Activated naive CD8-positive, alpha-beta T cell treated with anti-CD3 and anti-CD28 coated beads for 36 hours (primary cell): ENCODE data around the gene PNMA6E. TPM values are rescaled to one million over a fixed set of nuclear protein-coding genes. Genes with fewer than 3 reads are reported as not detected.

Experiments used
- DNase-seq: peaks from one replicate; pipeline ENCODE4 v3.0.0; 2021
- H3K27ac Mint-ChIP-seq: one replicate; pipeline ENCODE4 v1.8.0; 2022; ENCODE audit warnings: mild to moderate bottlenecking, moderate library complexity, mixed read lengths
- H3K27me3 Mint-ChIP-seq: one replicate; pipeline ENCODE4 v1.8.0; 2022; ENCODE audit warnings: mild to moderate bottlenecking, mixed read lengths
- H3K36me3 Mint-ChIP-seq: one replicate; pipeline ENCODE4 v1.8.0; 2021; ENCODE audit warnings: mild to moderate bottlenecking, mixed read lengths
- H3K4me1 Mint-ChIP-seq: one replicate; pipeline ENCODE4 v1.8.0; 2021; ENCODE audit warnings: mixed read lengths
- H3K4me3 Mint-ChIP-seq: one replicate; pipeline ENCODE4 v1.8.0; 2022; ENCODE audit warnings: mild to moderate bottlenecking, moderate library complexity, mixed read lengths
- H3K9me3 Mint-ChIP-seq: one replicate; pipeline ENCODE4 v1.8.0; 2022; ENCODE audit warnings: mixed read lengths
- total RNA-seq, 2 experiments: library from RNA; stranded (reverse); gene quantifications; one replicate each; pipeline ENCODE4 v1.2.3, GENCODE V29; 2021

PNMA6E gene
- total RNA-seq, 2 experiments from 2014 or later: not detected

- H3K4me3 Mint-ChIP-seq: no peak overlapping the region
- H3K27ac Mint-ChIP-seq: no peak overlapping the region
- H3K4me1 Mint-ChIP-seq: peaks cover 5% of the 10 kb centered on the region
- H3K27me3 Mint-ChIP-seq: no peaks in the 10 kb centered on the region
- DNase-seq: no peak
- H3K36me3 Mint-ChIP-seq: no peaks in the 10 kb centered on the region
- H3K9me3 Mint-ChIP-seq: no peaks in the 10 kb centered on the region
Measured at GRCh38 chrX:153416781-153417450, 15.8 kb upstream of the PNMA6E start.

- DNase-seq: no peak
- Mint-ChIP-seq H3K9me3 (no peaks in the 10 kb centered on the region), H3K4me1 (peaks cover 7% of the 10 kb centered on the region), H3K36me3 (no peaks in the 10 kb centered on the region), H3K4me3 (no peak overlapping the region), H3K27me3 (no peaks in the 10 kb centered on the region), H3K27ac (no peak overlapping the region)
Measured at GRCh38 chrX:153414856-153415510, 13.8 kb upstream of the PNMA6E start.

- Mint-ChIP-seq H3K27ac (no peak overlapping the region), H3K4me3 (no peak overlapping the region), H3K9me3 (no peaks in the 10 kb centered on the region)
Measured at GRCh38 chrX:153413731-153414130, 12.6 kb upstream of the PNMA6E start.

GRCh38 chrX:153412746-153413720 is 11.9 kb upstream of the PNMA6E start:
- no peak for DNase-seq

More at GRCh38 chrX:153413731-153414130, 12.6 kb upstream of the PNMA6E start:
- no peak for DNase-seq
- H3K36me3 Mint-ChIP-seq: no peaks in the 10 kb centered on the region
- H3K4me1 Mint-ChIP-seq: peaks cover 7% of the 10 kb centered on the region
- no peaks in the 10 kb centered on the region for H3K27me3 Mint-ChIP-seq

GRCh38 chrX:153411988-153412574 is 10.9 kb upstream of the PNMA6E start:
- no peak for DNase-seq
- Mint-ChIP-seq H3K4me3 (peak overlapping the region; percentile 73), H3K9me3 (no peaks in the 10 kb centered on the region), H3K27me3 (no peaks in the 10 kb centered on the region), H3K27ac (no peak overlapping the region), H3K4me1 (peaks cover 7% of the 10 kb centered on the region), H3K36me3 (no peaks in the 10 kb centered on the region)

More at GRCh38 chrX:153412746-153413720, 11.9 kb upstream of the PNMA6E start:
- Mint-ChIP-seq H3K27me3 (no peaks in the 10 kb centered on the region), H3K9me3 (no peaks in the 10 kb centered on the region), H3K27ac (no peak overlapping the region), H3K4me1 (peaks cover 7% of the 10 kb centered on the region), H3K4me3 (no peak overlapping the region), H3K36me3 (no peaks in the 10 kb centered on the region)

GRCh38 chrX:153411255-153411987 is 10.3 kb upstream of the PNMA6E start, which contains the start of gene ZFP92:
Gene ZFP92, plus strand, starts transcription at chrX:153411472. Its CDS starts 6,851 bp downstream, at chrX:153418323.
- Mint-ChIP-seq H3K4me1 (peaks cover 7% of the 10 kb centered on the region), H3K27ac (no peak within 1 kb of the TSS), H3K9me3 (no peaks in the 10 kb centered on the region), H3K4me3 (peak within 1 kb of the TSS; percentile 73), H3K36me3 (no peaks in the 10 kb centered on the region), H3K27me3 (no peaks in the 10 kb centered on the region)
- DNase-seq: peak; percentile 18

GRCh38 chrX:153410888-153411254 is 9.7 kb upstream of the PNMA6E start:
- peaks cover 7% of the 10 kb centered on the region for H3K4me1 Mint-ChIP-seq

GRCh38 chrX:153410373-153410772 is 9.2 kb upstream of the PNMA6E start:
- Mint-ChIP-seq H3K9me3 (no peaks in the 10 kb centered on the region), H3K4me1 (peaks cover 7% of the 10 kb centered on the region), H3K27me3 (no peaks in the 10 kb centered on the region), H3K36me3 (no peaks in the 10 kb centered on the region), H3K4me3 (no peak overlapping the region), H3K27ac (no peak overlapping the region)
- no peak for DNase-seq

More at GRCh38 chrX:153410888-153411254, 9.7 kb upstream of the PNMA6E start:
- Mint-ChIP-seq H3K27ac (no peak overlapping the region), H3K36me3 (no peaks in the 10 kb centered on the region), H3K9me3 (no peaks in the 10 kb centered on the region), H3K27me3 (no peaks in the 10 kb centered on the region), H3K4me3 (peak overlapping the region; percentile 64)
- no peak for DNase-seq

- DNase-seq: no peak
- no peak overlapping the region for H3K4me3 Mint-ChIP-seq
- H3K9me3 Mint-ChIP-seq: no peaks in the 10 kb centered on the region
- H3K27me3 Mint-ChIP-seq: no peaks in the 10 kb centered on the region
- no peak overlapping the region for H3K27ac Mint-ChIP-seq
- H3K4me1 Mint-ChIP-seq: peaks cover 7% of the 10 kb centered on the region
- no peaks in the 10 kb centered on the region for H3K36me3 Mint-ChIP-seq
Measured at GRCh38 chrX:153409414-153410101, 8.4 kb upstream of the PNMA6E start.

- Mint-ChIP-seq H3K27ac (no peak overlapping the region), H3K4me3 (no peak overlapping the region), H3K27me3 (no peaks in the 10 kb centered on the region), H3K9me3 (no peaks in the 10 kb centered on the region), H3K4me1 (peaks cover 7% of the 10 kb centered on the region), H3K36me3 (no peaks in the 10 kb centered on the region)
- no peak for DNase-seq
Measured at GRCh38 chrX:153408871-153409351, 7.8 kb upstream of the PNMA6E start.

- no peak overlapping the region for H3K27ac Mint-ChIP-seq
- H3K36me3 Mint-ChIP-seq: no peaks in the 10 kb centered on the region
- H3K4me1 Mint-ChIP-seq: peaks cover 7% of the 10 kb centered on the region
- H3K9me3 Mint-ChIP-seq: no peaks in the 10 kb centered on the region
- no peak for DNase-seq
- H3K27me3 Mint-ChIP-seq: no peaks in the 10 kb centered on the region
- no peak overlapping the region for H3K4me3 Mint-ChIP-seq
Measured at GRCh38 chrX:153408221-153408721, 7.1 kb upstream of the PNMA6E start.

GRCh38 chrX:153407736-153408135 is 6.6 kb upstream of the PNMA6E start:
- Mint-ChIP-seq H3K36me3 (no peaks in the 10 kb centered on the region), H3K27ac (no peak overlapping the region), H3K27me3 (no peaks in the 10 kb centered on the region), H3K4me1 (peaks cover 7% of the 10 kb centered on the region), H3K4me3 (no peak overlapping the region), H3K9me3 (no peaks in the 10 kb centered on the region)
- no peak for DNase-seq

GRCh38 chrX:153406903-153407302 is 5.8 kb upstream of the PNMA6E start:
- Mint-ChIP-seq H3K9me3 (no peaks in the 10 kb centered on the region), H3K4me1 (peaks cover 3% of the 10 kb centered on the region), H3K27ac (no peak overlapping the region), H3K4me3 (no peak overlapping the region), H3K36me3 (no peaks in the 10 kb centered on the region), H3K27me3 (no peaks in the 10 kb centered on the region)
- DNase-seq: no peak
